ENCODE results near the gene UNC93B1.
"Not testable (repeated sequence)": the region's sequence is repeated elsewhere in the genome, so short reads cannot be mapped to it uniquely, and the experiment has no call there.

The UNC93B1 gene

DNA sequence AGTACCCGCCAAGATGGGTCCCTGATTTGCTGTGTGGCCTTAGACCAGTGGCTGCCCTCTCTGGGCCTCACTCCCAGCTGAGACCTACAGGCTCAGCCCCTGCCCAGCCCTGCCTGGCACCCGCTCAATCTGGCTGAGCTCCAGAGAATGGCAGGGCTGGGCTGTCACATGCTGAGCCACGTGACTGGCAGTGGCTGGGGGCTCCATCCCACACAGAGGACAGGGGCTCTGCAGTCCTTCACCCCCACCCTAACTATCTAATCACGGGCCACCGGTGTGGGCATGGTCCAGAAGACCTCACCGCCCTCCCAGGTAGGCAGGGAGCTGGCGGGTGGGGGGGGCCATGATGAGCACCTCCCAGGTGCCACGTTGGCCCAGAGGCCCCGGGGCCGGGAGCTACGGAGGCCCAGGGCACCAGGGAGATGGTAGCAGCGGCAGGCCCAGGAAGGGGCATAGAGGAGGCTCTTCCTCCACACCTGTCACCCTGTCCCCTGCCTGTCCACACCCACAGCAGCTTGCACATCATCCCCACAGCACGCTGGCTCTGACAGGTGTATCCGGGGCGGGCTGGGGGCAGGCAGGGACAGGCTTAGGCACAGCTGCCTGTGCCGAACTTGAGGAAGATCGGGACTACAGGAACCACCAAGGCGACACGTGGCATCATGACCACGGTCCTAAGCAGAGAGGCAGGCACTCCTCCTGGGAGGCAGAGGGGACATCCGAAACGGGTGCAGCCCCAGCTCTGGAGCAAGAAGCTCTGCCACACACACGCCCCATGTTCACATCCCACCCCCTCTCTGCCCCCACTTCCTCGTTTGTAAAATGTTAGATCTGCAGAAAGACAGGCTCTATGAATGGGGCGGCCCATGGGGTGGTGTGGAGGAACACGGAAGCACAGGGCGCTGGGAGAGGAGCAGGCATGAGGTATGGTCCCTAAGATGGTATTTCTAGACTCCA is 4.8 kb upstream of the UNC93B1 start:
- DNase-seq, result no peak

DNA sequence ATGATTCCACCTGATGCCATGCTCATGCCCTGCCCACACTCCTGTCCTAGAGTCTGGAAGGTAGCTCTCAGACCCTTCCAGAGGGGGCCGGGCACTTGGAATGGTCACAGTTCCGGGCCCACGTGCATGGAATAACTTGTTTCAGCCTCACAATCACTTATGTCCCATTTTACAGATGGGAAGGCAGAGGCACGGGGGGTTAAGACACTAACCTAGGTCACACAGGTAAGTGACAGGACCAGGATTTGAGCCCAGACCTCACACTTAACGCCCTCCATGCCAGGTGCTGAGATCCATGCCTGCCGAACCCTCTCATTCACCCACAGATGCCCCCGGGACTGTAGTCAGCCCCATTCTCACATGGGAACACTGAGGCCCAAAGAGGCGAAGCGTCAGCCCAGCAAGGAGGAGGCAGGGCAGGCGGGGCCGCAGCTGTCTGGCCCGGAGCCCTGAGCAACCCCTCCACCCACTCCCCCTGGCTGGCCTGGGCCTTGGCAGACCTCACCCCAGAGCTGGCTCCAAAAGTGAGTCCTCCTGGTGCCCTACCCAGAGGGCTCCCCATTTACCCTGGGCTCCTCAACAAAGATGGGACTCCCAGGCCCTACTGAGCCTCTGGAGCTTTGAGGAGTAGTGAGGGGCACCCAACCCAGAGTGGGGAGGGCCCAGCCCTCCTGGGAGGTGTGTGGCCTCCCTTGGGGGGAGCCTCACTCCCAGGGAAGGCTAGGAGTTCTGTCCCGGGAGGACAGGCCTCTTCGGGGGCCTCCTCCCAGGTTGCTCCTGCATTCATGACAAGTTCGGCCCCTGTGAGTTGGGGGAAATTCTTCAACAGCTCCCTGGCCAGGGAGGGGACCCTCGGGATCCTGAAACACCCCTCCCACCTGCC is 3.8 kb upstream of the UNC93B1 start:
- no peak for DNase-seq

DNA sequence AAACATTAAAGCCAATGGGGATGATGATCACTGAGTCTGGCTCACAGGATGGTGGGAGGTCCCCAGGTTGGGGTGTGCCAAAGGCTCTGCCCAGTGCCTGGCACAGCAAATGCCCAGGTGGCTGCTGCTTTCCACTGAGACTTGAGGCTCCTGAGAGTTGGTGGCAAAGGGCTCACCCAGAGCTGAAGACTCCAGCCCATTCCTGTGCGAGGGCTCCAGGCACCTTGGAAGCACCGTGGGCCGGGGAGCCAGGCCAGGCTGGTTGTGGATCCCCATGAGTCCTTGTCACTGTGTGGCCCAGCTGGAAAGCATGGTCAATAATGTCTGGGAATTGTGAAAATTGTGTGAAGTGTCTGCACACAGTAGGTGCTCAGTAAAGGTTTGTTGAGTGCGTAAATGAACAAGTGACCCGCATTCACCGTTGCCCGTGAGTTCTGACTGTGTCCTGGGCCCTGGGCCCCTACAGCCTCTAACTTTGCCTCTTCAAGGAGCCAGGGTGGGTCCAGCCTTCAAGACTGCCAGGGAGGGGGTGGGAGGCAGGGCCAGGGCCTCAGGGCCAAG is 2.8 kb upstream of the UNC93B1 start:
- no peak for DNase-seq

DNA sequence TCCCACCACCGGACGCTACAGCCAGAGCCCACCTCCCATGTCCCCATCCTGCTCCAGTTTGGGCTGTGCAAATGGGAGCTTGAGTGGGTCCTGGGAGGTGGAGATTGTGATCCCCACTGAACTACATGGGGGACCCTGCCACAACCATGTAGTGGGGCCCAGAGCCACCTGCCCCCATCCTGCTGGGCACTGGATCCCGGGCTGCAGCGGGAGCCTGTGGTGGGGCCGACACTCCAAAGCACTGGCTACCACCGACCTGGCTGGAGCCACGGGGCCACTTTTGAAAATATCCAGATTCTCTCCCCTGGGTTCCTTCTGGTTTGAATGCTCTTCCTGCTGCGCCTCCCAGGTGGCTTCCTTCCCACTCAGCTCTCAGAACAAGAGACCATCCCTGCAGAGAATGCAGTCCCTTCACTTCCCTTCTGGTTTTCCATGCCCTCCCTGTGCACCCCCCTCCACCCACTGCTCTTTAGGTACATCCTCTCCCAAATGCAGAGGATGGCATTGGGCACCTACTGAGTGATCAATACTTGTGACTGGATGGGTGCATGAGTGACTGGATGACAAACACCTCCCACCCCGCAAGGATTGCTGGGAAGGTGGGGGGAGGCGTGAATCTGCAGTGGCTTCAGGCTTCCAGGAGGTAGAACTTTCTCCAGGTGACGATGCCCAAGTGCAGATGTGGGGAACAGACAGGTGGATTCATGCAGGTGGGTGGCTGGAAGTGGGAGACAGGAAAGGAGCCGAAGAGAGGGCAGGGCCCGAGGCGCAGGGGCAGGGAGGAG is 846 bp upstream of the UNC93B1 start:
- DNase-seq, result no peak

DNA sequence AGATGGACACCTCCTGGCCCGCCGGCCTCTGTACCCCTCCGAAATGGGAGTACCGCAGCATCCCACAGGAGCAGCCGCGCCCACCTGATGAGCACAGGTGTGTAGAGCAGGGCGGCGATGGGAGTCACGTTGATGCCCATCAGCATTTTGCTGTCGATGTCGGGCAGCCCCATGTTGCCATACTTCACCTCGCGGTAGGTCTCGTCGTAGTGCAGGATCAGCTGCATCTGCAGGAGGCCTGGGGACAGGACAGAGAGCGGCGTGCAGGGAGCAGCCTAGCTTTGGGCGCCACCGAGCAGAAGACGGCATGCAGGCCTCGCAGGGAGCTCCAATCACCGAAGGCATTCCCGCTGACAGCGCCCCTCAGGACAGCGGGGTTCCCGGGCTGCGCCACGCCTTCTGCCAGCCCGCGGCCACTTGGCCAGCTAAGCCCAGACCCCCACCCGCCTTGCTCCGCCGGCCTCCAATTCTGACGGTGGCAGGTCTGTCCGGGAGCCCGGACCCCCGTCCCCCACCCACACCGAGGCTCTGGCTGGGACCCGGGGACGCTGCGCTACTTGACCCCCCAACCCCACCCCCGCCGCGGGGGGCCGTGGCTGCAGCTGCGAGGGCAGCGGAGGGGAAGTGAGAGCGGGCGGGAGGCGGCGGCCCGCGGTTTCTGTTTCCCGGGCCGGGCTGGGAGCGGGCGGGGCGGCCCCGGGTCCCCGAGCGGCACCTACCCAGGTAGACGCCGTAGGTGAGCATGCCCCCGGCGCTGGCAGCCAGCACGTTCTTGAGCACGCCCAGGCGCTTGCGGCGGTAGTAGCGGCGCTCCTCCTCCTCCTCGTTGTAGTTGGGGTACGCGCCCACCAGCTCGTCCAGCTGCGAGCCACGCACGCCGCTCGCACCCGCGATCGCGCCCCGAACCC is 705 bp downstream of the UNC93B1 start:
- peak; percentile 64 for DNase-seq

DNA sequence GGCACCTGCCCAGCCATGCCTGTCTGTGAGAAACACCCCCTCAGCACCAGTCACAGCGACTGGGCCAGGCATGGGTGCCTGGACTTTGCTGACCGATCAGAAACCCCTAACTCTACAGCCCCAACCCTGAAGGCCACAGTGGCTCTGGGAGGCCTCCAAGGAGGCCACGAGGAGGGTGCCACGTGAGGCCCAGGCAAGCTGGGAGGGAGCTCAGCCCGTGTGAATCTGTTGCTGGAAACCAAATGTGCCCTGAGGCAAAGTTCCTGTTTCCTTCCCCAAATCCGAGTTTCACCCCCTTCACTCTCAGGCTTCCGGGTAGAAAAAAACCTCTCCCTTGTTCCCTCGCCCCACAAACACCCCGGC is 1.3 kb downstream of the UNC93B1 start:
- DNase-seq, result no peak

DNA sequence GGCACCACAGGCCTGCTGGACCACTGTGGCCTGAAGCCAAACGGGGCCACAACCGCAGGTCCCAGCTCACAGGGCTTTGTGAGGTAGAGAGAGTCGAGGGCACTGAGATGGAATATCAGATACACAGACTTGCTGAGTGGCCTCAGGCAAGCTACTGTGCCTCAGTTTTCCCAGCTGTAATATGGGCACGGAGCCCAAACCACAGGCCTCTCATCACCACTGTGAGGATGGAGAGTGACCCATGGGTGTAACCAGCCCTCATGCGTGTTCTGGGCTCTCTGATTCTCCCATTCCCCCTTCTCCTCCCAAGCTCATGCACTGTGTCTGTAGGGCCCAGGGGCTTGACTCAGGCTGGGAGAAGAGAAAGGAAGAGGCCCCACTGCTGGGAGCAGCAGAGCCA is 4.2 kb downstream of the UNC93B1 start:
- no peak for DNase-seq

DNA sequence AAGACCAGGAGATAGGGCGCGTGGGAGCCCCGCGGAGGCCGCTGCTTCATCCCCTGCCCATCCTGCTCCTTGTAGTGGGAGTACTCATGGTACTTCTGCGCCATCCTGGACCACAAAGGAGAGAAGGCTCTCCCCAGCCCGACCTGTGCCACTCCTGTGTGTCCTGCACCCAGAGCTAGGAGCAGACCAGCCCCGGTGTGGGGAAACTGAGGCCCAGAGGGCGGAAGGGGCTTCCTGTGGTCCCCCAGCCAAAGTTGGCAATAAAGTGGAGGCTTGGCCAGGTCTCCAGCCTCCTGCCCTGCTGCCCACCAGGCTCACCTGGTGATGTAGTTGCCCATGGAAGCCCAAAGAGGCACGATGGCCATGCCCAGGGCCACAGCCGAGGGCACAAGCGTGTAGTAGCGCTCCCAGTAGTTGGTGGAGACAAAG is 4.7 kb downstream of the UNC93B1 start:
- no peak for DNase-seq

DNA sequence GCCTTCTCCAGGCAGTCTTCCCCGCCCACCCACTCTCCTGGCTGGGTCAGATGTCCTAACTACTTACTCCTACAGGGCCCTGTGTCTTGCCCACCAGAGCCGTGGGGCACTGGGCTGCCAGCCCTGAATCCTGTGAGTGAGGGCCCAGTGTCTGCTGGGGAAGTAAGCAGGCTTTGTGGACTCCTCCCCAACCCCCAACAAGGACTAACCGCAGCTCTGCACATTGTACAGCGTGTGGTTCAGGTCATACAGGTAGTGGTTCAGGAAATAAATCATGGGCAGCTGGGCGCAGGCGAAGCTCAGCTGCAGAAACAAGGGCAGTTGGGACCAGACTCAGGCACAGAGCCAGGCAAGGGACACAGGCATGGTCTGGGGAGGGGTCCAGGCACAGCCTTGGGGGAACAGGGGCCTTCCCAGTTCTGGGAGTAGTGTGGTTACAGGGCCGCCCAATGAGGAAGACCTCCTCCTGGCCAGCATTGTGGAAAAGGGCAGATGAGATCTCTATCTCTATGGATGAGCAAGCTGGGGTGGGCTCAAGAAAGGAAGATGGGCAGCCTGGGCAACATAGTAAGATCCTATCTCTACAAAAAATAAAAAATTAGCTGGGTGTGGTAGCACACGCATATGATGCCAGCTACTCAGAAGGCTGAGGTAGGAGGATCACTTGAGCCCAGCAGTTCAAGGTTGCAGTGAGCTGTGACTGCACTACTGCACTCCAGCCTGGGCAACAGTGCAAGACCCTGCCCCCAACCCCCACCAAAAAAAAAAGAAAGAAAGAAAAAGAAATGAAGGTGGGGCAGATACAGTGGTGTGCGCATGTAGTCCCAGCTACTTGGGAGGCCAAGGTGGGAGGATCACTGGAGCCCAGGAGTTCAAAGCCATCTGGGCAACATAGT is 5.5 kb downstream of the UNC93B1 start:
- peak; percentile 27 for DNase-seq

DNA sequence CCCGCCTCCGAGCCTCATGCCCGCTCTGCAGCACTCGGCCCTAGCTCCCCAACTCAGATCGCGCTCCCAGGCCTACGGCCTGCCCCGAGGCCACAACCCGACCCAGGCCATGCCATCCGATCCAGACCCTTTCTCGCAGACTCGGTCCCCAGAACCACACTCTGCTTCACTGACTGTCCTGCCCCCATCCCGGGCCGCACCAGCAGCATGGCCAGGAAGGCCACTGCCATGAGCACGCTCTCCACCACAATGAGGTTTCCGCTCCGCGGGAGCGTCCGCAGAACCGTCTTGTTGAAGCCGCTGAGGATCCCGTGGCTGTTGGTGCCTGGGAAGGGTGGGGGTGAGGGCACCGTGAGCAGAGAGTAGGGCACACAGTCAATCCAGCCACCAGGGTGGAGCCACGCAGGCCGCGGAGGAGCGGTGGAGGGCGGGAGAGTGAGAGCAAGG is 6.4 kb downstream of the UNC93B1 start:
- DNase-seq, result no peak

DNA sequence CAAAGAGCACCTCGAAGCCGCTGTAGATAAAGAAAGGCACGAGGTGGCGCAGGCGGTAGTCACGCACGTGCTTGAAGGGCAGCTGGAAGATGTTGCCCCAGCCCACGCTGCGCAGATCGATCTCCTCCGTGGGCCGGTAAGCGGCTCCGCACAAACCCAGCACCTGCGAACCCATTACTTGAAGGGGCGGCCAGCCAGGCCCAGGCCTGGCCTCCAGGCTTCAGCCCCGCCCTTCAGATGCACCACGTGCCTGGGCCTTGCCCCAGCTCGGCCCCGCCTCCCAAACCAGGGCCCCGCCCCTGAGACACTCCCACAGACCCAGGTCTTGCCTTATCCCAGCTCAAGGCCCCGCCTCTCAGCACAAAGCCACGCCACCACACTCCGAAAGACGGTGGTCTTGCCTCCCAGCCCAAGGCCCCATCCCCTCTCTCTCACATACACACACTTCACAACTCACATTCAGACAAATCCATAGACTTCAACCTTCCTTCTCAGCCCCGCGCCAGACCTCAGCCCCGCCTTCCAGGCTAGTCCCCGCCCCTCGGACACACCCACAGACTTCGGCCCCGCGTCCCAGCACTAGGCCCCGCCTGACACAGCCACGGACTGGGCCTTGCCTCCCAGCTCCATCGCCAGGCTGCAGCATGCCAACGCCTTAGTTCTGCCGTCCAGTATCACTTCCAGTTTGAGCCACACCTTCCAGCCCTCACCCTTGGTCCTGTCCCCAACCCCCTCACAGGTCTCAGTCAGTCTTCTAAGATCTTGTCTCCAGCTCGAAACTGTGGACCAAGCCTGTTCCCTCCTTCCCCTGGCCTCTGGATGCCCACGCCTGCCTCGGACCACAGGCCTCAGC is 7.0 kb downstream of the UNC93B1 start:
- DNase-seq, result no peak

DNA sequence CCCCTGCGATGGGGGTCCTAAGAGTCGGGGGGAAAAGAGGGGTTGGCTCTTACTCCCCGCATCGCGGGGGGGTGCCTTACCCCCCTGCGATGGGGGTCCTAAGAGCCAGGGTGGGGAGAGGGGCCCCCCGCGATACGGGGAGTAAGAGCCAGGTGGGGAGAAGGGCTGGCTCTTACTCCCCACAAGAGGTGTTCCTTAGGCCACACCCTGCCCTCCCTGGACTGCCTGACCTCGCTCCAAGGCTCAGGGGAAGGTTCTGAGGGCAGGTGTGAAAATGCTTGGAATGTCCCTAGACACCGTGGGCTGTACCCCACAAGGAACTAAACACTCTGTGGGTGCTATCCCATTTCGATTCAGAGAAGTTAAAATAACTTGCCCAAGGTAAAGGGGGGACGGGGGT is 7.8 kb downstream of the UNC93B1 start:
- DNase-seq, result no peak

DNA sequence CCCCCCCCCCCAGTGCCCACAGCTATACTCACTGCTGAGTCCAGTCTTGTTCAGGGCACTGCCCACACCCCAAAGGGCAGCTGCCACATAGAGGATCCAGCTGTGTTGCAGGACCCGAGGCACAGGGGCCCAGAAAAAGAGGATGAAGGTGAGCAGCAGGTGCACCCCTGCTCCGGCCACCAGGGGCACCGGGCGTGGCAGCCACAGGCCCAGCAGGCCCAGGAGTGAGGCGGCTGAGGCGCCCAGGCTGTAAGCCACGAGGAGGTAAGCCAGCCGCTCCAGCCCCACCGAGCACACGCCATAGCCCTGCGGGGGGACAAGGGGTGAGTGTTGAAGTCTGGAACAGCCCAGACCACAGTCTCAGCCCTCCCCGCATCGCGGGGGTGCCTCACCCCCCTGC is 8.3 kb downstream of the UNC93B1 start:
- not testable (repeated sequence) for DNase-seq

DNA sequence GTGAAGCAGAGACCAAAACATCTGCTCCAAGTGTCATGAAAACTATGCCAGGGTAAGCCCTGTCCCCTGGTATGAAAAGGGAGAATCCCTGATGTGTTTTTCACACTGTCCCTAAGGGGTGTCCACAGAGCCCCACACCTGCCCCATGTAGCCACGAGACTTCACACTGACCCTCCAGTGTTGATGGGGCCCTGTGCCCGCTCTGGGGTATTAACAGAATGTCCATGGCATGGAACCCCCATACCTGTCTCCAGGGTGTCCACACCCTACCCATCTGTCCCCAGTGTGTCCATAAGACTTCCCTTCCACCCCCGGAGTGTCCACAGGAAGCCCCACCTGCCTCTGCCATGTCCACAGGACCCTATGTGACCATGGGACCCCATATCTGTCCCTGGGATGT is 8.8 kb downstream of the UNC93B1 start:
- not testable (repeated sequence) for DNase-seq

DNA sequence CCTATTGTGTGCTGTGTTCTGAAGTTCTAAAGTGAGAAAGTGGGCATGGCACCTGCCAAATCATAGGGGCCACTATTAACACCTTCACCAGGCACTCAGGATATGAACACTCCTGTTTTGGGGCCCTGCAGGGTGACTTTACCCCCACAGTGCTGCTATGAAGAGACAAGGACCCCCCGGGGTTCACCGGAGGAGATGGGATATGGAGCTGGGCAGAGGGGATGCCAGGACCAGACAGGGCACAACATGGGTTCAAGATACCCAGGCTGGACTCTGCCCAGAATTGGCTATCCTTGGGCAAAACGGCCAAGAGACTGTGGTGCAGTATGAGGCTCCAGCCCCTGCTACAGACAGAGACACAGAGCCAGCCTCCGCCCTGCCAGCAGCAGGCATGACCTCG is 9.5 kb downstream of the UNC93B1 start:
- DNase-seq, result not testable (repeated sequence)

DNA sequence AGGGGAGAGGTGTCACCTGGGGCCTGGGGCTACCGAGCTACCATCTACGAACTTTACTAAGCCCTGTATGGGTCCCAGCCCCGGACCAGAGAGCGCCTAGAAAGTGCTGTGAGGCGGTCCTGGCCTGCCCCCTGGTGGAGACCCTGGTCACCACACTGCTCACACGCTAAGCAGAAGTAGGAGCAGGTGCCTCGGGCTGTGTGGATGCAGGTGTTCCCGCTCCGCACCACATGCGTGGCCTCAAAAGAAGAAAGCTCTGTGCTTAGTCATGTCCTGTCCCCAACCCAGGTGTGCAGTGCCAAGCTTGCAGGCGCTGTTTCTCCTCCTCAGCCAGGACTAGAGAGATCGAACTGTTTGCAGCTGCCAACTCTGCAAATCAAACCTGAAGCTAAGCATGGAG is 10.1 kb downstream of the UNC93B1 start:
- peak; percentile 48 for DNase-seq

DNA sequence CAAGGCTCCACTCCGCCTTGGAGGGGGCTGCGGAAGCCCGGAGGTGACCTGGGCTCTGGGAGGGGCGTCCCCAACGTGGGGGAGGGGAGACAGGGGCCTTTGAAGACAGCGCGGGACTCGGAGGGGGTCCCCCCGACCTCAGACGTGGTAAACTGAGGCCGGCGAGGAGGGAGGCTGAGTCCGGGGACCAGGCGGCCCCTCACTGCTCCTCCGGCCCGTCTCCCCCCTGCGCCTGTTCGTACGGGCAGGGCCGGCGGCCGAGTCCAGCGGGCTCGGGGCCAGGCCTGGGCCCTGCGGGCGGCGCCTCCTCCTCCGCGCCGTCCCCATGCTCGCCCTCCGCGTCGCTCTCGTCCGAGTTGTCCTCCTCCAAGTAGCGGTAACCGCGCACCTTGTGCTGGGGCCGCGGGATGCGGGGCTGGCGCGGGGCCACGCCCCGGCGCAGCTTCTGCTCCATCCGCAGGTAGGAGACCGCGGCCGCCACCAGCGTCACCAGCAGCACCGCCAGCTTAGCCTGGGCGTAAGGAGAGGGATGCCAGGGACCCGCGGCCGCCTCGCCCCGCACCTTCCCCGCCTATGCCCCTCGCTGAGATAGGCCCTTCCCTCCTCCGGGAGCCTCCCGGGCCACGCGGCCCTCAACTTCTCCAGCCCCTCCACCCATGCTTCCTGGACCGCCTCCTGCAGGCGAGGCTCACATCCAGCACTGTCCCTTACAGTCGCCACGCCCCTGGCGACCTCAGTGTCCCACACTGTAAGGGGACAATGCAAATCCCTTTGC is 12.4 kb downstream of the UNC93B1 start:
- not testable (repeated sequence) for DNase-seq
